ENCODE measurements around the gene LTBR.
"Not testable (repeated sequence)": the region's sequence is repeated elsewhere in the genome, so short reads cannot be mapped to it uniquely, and the experiment has no call there.

The LTBR gene

GRCh38 chr12:6383572-6384498 is at the start of gene LTBR:
TSS of gene LTBR (plus strand) at chr12:6384162. CDS start at chr12:6384359, 197 bp downstream.
- DNase-seq (ENCODE audit: low read depth) = no peak

- no peak for DNase-seq (ENCODE audit: low read depth)
Observed at GRCh38 chr12:6334359-6334758, 49.6 kb upstream of the LTBR start.

DNA sequence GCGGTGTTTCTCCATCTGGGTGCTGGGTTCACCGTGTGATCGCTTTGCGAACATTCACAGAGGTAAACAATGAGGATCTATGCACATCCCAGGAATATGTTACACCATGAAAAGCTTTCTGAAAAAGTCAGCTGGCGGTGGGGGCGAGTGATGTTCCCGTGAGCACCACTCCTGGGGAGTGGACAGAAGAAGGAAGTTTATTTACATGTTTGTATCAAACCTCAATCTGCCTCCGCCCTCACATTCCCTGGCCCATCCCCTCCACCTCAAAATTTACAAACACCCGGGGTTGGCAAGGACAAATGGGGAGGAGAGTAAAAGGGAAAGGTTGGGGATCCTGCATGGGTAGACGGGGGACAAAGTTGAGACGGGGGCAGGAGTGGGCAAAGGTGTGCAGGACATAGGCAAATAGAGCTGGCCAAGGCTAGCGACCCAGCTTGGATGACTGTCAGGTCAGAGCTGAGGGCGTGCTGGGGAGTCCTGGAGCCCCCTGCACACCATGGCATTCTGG is 49.0 kb upstream of the LTBR start:
- DNase-seq (ENCODE audit: low read depth) = no peak

- peak; percentile 73 for DNase-seq (ENCODE audit: low read depth)
Observed at GRCh38 chr12:6335451-6336078, 48.4 kb upstream of the LTBR start.

DNA sequence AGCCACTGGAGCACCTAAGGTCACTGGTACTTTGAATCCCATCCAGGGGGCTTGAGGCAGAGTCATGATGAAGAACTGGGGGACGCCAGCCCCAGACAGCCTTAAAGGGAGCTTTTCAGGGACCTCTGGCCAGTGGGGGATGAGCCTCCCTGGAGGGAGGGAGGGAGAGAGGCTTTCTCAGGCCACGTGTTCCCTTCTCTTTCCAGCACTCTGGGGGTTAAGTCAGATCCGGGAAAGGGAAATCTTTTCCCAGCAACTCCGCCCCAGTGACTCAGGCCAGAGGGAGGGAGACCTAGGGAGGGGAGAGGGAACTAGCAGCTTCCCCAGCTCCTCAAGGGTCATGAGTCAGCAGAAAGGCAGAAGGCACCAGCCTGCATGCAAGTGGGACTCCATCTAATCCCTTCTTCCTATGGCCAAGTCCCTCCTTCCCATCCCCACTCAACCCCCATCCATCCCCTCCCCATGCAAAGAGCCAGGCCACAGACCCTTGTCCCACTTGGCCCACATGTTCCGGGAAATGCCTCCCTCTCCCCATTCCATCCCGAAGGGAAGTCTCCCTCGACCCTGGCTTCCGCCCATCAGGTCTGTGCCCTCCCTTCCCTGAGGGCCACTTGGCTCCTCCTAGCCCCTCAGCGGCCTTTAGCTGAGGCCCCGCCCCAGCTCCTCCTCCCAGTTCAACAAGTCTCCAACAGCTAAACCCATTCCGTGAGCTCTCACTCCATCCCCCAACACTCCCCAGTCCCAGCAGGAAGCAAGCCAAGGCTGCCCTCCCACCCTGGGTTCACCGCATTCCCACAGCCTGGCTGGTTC is 47.7 kb upstream of the LTBR start:
- DNase-seq (ENCODE audit: low read depth) = no peak

DNA sequence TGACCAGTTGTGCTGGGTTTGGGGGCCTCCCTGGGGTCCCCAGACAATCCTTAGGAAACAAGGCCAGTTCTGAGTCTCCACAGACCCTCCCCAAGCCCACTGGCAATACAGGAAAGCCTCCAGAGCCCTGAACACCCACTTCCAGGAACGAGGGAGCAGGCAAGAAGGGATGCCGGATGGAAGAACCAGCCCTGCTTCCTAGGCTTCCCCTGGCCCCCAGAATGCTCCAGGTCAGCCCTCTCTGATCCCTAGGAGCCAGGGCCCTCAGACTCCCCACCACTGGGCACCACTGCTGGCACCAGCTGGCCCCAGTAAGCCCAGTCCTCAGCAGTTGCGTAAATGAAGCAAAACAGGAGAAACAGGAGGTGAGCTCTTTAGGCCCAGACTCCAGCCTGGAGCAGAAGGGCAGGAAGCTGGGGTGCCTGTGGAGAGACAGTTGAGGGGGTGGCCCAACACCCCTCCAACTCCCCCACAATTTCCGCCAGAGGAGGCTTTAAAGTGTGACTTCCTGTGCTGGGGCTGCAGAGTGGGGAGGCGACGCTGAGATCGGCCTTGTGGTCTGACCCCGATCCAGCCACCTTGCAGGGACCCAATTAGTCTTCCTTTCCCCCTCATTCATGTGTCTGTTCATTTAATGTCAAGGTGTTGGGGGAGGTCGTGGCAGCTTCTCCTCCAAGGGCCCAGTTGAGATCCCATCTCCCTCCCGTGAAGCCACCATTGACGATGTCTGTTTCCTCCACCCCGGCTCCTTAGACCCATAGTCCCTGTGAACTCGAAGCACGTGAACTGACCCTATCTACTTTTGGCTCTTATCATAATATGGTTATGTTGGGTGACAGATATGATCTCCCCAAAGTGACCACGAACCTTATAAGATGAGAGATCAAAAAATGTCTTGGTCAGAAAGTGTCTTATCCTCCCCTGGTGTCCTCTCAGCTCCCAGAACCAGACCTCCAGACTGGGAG is 46.8 kb upstream of the LTBR start:
- no peak for DNase-seq (ENCODE audit: low read depth)

DNA sequence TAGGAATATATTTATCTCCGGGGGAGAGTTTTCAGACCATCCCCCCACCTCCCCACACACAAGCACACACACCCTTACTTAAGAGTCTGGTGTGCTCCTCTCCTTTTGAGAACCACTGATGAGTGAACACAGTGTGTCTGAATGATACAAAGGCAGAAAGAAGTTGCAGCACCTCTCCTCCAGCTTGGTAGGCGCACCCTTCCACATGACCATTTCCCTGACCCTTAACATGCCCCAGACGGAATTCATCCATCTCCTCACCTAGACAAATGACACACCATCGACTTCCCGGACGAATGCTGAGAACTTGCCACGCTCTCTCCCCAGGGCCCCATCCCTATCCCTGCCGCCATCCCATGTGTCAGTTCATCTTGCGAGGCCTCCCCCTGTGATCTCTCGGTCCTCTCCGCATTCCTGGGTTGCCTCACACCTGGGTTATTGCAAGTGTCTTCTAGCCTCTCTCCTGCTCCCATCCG is 46.0 kb upstream of the LTBR start:
- no peak for DNase-seq (ENCODE audit: low read depth)

DNA sequence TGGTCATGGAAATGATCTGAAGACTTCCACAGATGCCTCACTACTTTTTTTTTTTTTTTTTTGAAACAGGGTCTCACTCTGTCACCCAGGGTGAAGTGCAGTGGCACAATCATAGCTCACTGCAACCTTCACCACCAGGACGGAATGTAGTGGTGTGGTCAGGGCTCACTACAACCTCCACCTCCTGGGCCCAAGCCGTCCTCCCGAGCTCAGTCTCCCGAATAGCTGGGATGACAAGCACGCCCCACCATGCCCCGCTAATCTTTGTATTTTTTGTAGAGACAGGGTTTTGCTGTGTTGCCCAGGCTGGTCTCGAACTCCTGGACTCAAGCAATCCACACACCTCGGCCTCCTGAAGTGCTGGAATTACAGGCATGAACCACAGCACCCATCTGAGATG is 45.4 kb upstream of the LTBR start:
- DNase-seq (ENCODE audit: low read depth) = not testable (repeated sequence)

DNA sequence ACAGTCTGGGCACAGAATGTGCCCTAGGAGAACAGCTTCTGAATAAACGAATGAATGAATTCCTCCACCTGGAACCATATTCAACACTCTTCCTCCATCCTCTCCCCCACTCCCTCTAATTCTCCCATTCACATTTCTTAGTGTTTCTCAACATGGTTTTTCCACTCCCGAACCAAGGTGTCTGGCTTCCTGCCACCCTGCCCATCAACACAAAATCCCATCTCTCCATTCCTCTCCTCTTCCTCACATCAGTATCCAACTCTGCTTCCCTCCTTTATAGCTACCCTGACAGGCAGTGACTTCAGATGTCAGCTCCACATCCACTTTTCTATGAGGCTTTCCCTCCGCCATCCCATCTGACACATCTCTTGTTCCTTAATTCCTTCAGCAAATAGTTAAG is 45.0 kb upstream of the LTBR start:
- DNase-seq (ENCODE audit: low read depth) = no peak

DNA sequence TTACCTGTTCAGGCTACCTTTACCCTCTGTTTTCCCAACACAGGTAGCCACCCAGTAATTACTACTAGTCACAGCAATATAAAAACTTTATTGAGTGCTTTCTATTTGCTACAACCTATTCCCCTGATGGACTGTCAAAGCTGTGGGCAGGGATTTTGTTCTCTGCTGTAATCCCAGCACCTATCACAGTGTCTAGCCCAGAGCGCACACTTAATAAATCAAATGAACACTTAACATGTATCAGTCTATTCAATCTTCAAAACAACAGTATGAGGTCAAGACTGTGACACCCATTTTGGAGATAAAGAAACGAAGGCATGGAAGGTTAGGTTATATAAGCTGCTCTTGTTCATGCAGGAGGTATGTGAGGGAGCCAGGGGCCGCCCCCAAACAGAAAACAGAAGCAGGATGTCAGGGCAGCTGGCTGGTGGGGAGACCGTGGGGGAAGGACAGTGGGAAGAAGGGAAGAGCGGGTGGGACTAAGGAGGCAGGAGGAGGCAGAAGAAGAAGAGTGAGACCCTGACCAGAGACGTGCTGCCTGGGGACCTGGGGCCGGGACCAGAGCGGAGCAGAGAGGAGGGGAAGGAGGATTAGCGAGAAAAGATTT is 43.8 kb upstream of the LTBR start:
- DNase-seq (ENCODE audit: low read depth) = no peak

DNA sequence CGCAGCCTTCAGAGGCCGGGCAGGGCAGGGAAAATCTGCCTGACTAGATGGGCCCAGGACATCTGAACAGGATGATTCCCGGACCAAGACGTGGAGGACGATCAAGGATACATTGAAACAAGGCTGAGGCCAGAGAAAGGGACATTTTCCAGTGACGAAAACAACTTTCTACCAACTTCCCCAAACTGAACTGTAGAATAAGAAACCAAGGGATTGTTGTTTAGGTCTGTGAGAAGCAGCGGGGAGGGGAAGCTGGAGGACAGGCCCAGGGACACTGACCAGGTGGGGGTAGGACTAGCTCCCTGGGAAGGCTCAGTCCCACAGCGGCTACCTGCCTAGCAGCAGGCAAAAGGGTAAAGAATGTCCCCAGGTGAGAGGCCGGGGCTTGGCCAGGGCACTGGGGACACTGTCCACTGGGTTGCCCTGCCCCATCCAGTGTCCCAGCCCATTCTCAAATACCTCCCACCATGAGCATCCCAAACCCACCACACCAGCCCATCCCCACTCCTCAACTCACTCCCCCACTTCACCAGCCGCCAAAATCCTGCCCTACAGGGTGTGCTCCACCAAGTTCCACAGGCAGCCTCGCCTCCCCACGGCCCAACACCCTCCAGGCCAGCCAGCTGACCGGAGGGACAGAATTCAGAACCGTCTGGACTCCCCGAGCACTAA is 43.1 kb upstream of the LTBR start:
- DNase-seq (ENCODE audit: low read depth) = no peak

GRCh38 chr12:6341417-6342139 is 42.4 kb upstream of the LTBR start, which contains the start of gene TNFRSF1A:
TSS of gene TNFRSF1A (minus strand) at chr12:6342076. CDS start at chr12:6341814, 262 bp downstream.
- DNase-seq (ENCODE audit: low read depth) = no peak

DNA sequence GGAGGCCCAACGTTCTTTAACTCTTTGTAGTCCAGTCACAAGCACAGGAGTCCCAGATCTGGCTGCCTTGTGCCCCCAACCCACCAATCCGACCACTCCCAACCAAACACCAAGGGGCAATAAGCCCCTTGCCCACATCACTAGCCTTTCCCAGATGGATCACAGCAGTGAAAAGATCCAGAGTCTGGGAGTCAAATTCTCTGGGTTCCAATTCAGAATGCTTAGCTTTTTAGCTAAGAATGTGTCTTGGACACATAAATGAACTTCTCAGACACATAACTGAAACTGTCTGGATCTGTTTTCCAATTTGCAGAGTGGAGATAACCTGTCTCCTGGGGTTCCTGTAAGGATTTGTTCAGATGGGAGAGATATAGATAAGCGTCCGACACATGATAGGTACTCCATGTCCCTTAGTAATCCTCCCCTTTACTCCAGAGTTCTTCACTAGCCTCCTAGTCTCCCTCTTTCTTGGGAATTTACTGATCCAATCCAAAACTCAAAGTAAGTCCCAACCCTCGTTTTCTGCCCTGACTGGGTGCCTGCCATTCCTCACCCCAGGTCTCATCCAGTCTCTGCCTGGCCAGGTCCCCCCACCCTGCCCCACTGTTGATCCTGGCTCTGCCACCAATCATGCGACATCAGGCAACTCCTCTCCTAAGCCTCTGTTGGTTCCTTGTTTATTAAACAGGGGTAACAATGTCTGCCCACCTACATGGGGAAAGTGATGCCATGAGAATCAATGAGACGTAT is 41.6 kb upstream of the LTBR start:
- DNase-seq (ENCODE audit: low read depth) = no peak

DNA sequence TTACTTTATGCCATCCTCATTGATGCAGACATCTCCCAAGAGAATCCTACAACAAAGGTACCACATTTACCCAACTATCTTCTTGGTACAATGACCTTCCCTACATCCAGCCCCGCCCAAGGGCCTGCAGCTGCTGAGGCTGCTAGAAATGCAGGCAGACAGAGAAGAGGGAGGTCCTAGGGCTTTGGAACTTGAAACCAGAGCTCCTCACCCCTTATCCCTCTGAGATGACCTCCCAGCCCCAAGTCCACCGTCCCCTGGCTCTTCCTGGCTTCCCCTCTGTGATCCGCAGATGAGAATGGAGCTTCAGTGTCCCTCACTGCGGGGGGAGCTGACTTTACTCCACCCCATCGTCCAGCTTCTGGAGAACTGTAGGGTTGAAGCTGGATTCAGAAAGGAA is 40.4 kb upstream of the LTBR start:
- DNase-seq (ENCODE audit: low read depth) = no peak

- not testable (repeated sequence) for DNase-seq (ENCODE audit: low read depth)
Observed at GRCh38 chr12:6344101-6344660, 39.8 kb upstream of the LTBR start.

- no peak for DNase-seq (ENCODE audit: low read depth)
Observed at GRCh38 chr12:6345319-6346091, 38.5 kb upstream of the LTBR start.

DNA sequence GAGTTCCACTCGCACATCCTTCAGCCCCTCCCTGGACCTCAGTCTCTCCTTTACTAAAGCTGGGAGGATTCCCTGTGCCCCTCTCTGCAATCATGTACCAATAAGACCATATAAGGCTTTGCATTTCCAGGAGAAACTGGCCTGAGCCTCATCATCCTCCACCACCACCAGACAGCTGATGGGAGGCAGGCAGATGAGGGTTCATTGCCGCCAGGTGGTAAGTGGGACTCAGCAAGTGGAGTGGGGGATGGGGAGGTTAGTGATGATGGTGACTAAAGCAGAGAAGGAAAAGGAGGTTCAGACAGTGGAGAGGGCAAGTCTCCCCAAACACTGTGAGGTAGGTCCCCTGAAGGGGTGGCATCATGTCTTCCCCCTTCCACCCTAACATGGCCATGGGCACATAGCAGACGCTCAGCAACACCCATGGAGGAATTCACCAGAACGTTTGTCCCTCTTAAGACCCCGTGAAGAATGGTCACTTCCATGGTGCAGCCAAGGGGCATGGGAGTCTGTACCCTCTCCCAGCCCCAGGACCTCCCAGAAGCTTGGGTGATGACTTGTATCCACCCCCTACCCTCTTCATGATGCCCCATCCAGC is 37.6 kb upstream of the LTBR start:
- no peak for DNase-seq (ENCODE audit: low read depth)

All from stimulated activated CD8-positive, alpha-beta memory T cell treated with anti-CD3 and anti-CD28 coated beads, Interleukin-7, amount 100 ng/mL, for 24 hours (primary cell).